H1 (cell line): ENCODE results near the gene GH2. TPM values are rescaled to one million over a fixed set of nuclear protein-coding genes. Genes with fewer than 3 reads are reported as not detected.
A peak's percentile ranks its signal among the peaks of the same experiment; 100 is the strongest.

Source experiments
- CTCF ChIA-PET: fragments of 300-600 bp; sonication (Branson Sonifier 250); formaldehyde crosslinking; loops from one replicate; lab custom pipeline; 2021; ENCODE audit not compliant: partially characterized antibody; lab: Charles Lee
- POLR2A ChIA-PET: fragments of 300-600 bp; sonication (Branson Sonifier 250); formaldehyde crosslinking; loops from one replicate; lab custom pipeline; 2021; ENCODE audit warnings: inconsistent platforms; ENCODE audit not compliant: partially characterized antibody; lab: Charles Lee
- DNase-seq, 2 experiments: peaks; one replicate each; pipeline versions ENCODE4 v3.0.0 to v3.0.0-alpha.2; 2010 to 2022; ENCODE audit warnings: low spot score in 2 of 2, low read depth in 1 of 2, mixed read lengths in 1 of 2
- FAIRE-seq: peaks from 2 replicates; lab custom pipeline; 2011; peaks lifted over from hg19 to GRCh38; lab: Jason Lieb, UNC
- H2AFZ ChIP-seq: 2 replicates; pipeline ENCODE4 v1.8.1; 2012; ENCODE audit warnings: low read length, inconsistent platforms
- H2AK5ac ChIP-seq: 2 replicates; pipeline ENCODE4 v1.6.1; 2013; ENCODE audit warnings: low read depth, low read length
- H2BK120ac ChIP-seq: replicated peaks from 2 replicates; pipeline ENCODE3; 2013; ENCODE audit warnings: low read depth, low read length, inconsistent platforms
- H2BK12ac ChIP-seq: 2 replicates; pipeline ENCODE4 v1.6.1; 2013; ENCODE audit warnings: low read depth, low read length
- H2BK15ac ChIP-seq: 2 replicates; pipeline ENCODE4 v1.6.1; 2013; ENCODE audit warnings: low read length
- H2BK20ac ChIP-seq: 2 replicates; pipeline ENCODE4 v1.6.1; 2013; ENCODE audit warnings: low read length
- H2BK5ac ChIP-seq: 2 replicates; pipeline ENCODE4 v1.6.1; 2013; ENCODE audit warnings: low read depth, low read length
- H3K14ac ChIP-seq: 2 replicates; pipeline ENCODE4 v1.6.1; 2013; ENCODE audit warnings: inconsistent platforms; ENCODE audit not compliant: insufficient read length
- H3K18ac ChIP-seq: 2 replicates; pipeline ENCODE4 v1.6.1; 2013; ENCODE audit warnings: low read length; ENCODE audit errors: extremely low read depth
- H3K23ac ChIP-seq: 2 replicates; pipeline ENCODE4 v1.6.1; 2013; ENCODE audit warnings: inconsistent platforms; ENCODE audit not compliant: insufficient read length
- H3K23me2 ChIP-seq: 2 replicates; pipeline ENCODE4 v1.6.1; 2013; ENCODE audit warnings: low read depth, low read length
- H3K27ac ChIP-seq: 2 replicates; pipeline ENCODE4 v1.6.1; 2011; ENCODE audit warnings: low read depth, low read length, inconsistent platforms
- H3K27me3 ChIP-seq, 4 experiments: replicated peaks in 1 of 4; 1 replicate in 1 of 4; 2 replicates in 3 of 4; pipeline versions ENCODE4 v1.6.1 to v1.8.1; 2011 to 2013; ENCODE audit warnings: low read length in 3 of 4, mild to moderate bottlenecking in 3 of 4, inconsistent platforms in 2 of 4, mixed read lengths in 2 of 4, moderate library complexity in 1 of 4; ENCODE audit not compliant: control insufficient read depth in 3 of 4, insufficient read depth in 3 of 4; ENCODE audit errors: extremely low read depth in 1 of 4
- H3K36me3 ChIP-seq, 4 experiments: 2 replicates each; pipeline versions ENCODE4 v1.6.1 to v1.8.1; 2011 to 2013; ENCODE audit warnings: mild to moderate bottlenecking in 4 of 4, low read length in 3 of 4, moderate library complexity in 2 of 4, control low read depth in 1 of 4, inconsistent platforms in 1 of 4; ENCODE audit not compliant: insufficient read depth in 4 of 4, control insufficient read depth in 2 of 4
- H3K4ac ChIP-seq: replicated peaks from 2 replicates; pipeline ENCODE3; 2013; ENCODE audit warnings: low read length, low read depth, mixed read lengths, inconsistent platforms; ENCODE audit not compliant: insufficient read length
- H3K4me1 ChIP-seq, 4 experiments: replicated peaks in 1 of 4; 1 replicate in 1 of 4; 2 replicates in 3 of 4; pipeline versions ENCODE4 v1.6.1 to v1.8.1; 2011 to 2013; ENCODE audit warnings: low read length in 3 of 4, inconsistent platforms in 2 of 4, mixed read lengths in 1 of 4; ENCODE audit not compliant: insufficient read depth in 4 of 4, control insufficient read depth in 3 of 4
- H3K4me2 ChIP-seq, 2 experiments: 2 replicates each; pipeline versions ENCODE4 v1.6.1 to v1.8.1; 2011 to 2013; ENCODE audit warnings: low read depth in 2 of 2, low read length in 2 of 2, control low read depth in 1 of 2, inconsistent platforms in 1 of 2, mild to moderate bottlenecking in 1 of 2; ENCODE audit not compliant: insufficient read depth in 1 of 2
- H3K4me3 ChIP-seq, 4 experiments: fragments of 200-600, 300-600 bp in 1 of 4; sonication (generic), shearing (Covaris generic), sonication (Bioruptor Twin) in 1 of 4; 2 replicates each; pipeline versions ENCODE4 v1.5.1 to v1.8.1; 2011 to 2016; ENCODE audit warnings: low read length in 4 of 4, low read depth in 3 of 4, control low read depth in 2 of 4, inconsistent platforms in 2 of 4, mild to moderate bottlenecking in 2 of 4, mixed read lengths in 1 of 4, moderate library complexity in 1 of 4; ENCODE audit not compliant: insufficient read depth in 2 of 4; ENCODE audit errors: extremely low read depth in 1 of 4
- H3K56ac ChIP-seq: replicated peaks from 2 replicates; pipeline ENCODE3; 2013; ENCODE audit warnings: low read depth, mild to moderate bottlenecking, mixed read lengths, low read length, inconsistent platforms; ENCODE audit not compliant: insufficient read length
- H3K79me1 ChIP-seq: 2 replicates; pipeline ENCODE4 v1.6.1; 2013; ENCODE audit warnings: low read depth, low read length, control low read depth
- H3K79me2 ChIP-seq, 2 experiments: 2 replicates each; pipeline versions ENCODE4 v1.6.1 to v1.8.1; 2012 to 2013; ENCODE audit warnings: low read length in 2 of 2, mild to moderate bottlenecking in 2 of 2, inconsistent platforms in 1 of 2; ENCODE audit not compliant: insufficient read depth in 2 of 2, control insufficient read depth in 1 of 2
- H3K9ac ChIP-seq, 4 experiments: replicated peaks in 1 of 4; 1 replicate in 1 of 4; 2 replicates in 3 of 4; pipeline versions ENCODE4 v1.6.1 to v1.8.1; 2011 to 2013; ENCODE audit warnings: low read depth in 3 of 4, low read length in 3 of 4, control low read depth in 2 of 4, mild to moderate bottlenecking in 2 of 4, moderate library complexity in 2 of 4, inconsistent platforms in 1 of 4; ENCODE audit errors: extremely low read depth in 1 of 4
- H3K9me3 ChIP-seq, 2 experiments: 2 replicates each; pipeline versions ENCODE4 v1.6.1 to v1.8.1; 2012 to 2013; ENCODE audit warnings: mild to moderate bottlenecking in 2 of 2, moderate library complexity in 2 of 2, control low read depth in 1 of 2, inconsistent platforms in 1 of 2, low read depth in 1 of 2, low read length in 1 of 2, mixed read lengths in 1 of 2; ENCODE audit not compliant: insufficient read depth in 2 of 2
- H4K20me1 ChIP-seq, 2 experiments: replicated peaks in 1 of 2; 2 replicates each; pipeline versions ENCODE3 to v1.8.1; 2011 to 2013; ENCODE audit warnings: inconsistent platforms in 2 of 2, low read length in 2 of 2, mild to moderate bottlenecking in 1 of 2; ENCODE audit not compliant: insufficient read depth in 2 of 2, control insufficient read depth in 1 of 2
- H4K5ac ChIP-seq: 2 replicates; pipeline ENCODE4 v1.6.1; 2013; ENCODE audit warnings: low read length, low read depth, mixed read lengths, inconsistent platforms; ENCODE audit not compliant: insufficient read length
- H4K8ac ChIP-seq: 2 replicates; pipeline ENCODE4 v1.8.0; 2013; ENCODE audit warnings: mild to moderate bottlenecking, moderate library complexity, low read length, inconsistent platforms; ENCODE audit not compliant: insufficient read depth; ENCODE audit errors: extremely low read depth
- H4K91ac ChIP-seq: replicated peaks from 2 replicates; pipeline ENCODE3; 2013; ENCODE audit warnings: low read length, mixed read lengths, inconsistent platforms; ENCODE audit not compliant: insufficient read length
- EGR1 ChIP-seq: IDR thresholded peaks from 2 replicates; pipeline ENCODE4 v1.6.1; 2011; ENCODE audit warnings: low read depth, low read length, borderline replicate concordance
- HDAC2 ChIP-seq, 2 experiments: fragments of 300-600 bp in 1 of 2; sonication (generic) in 1 of 2; IDR thresholded peaks; 2 replicates each; pipeline ENCODE4 v1.6.1; 2011 to 2012; ENCODE audit warnings: low read depth in 2 of 2, low read length in 2 of 2, mild to moderate bottlenecking in 2 of 2, moderate library complexity in 2 of 2, borderline replicate concordance in 1 of 2, inconsistent platforms in 1 of 2
- JUN ChIP-seq: IDR thresholded peaks from 2 replicates; pipeline ENCODE4 v1.6.1; 2011; ENCODE audit warnings: low read depth, mild to moderate bottlenecking, improper control_type of control experiment, low read length
- TEAD4 ChIP-seq: IDR thresholded peaks from 2 replicates; pipeline ENCODE4 v1.6.1; 2012; ENCODE audit warnings: low read depth, low read length, inconsistent platforms, mixed read lengths
- YY1 ChIP-seq: IDR thresholded peaks from 2 replicates; pipeline ENCODE4 v1.6.1; 2011; ENCODE audit warnings: low read depth, mild to moderate bottlenecking, low read length
- WGBS, 2 experiments: shearing (Covaris generic) in 1 of 2; methylation state at CpG; one replicate each; pipeline versions ENCODE4 v1.1.6 to v1.1.7; 2013 to 2015; ENCODE audit warnings: low lambda C conversion rate in 2 of 2, mixed read lengths in 2 of 2, inconsistent platforms in 1 of 2, low coverage in 1 of 2, missing lambda C conversion rate in 1 of 2; ENCODE audit not compliant: insufficient replicate concordance in 2 of 2, insufficient coverage in 1 of 2, insufficient read length in 1 of 2; ENCODE audit errors: extremely low coverage in 1 of 2, missing lambda C conversion rate in 1 of 2; 5-methylcytosine and 5-hydroxymethylcytosine counted together
- polyA plus RNA-seq, 7 experiments: library from polyadenylated mRNA; depleted of rRNA in 3 of 7; stranded (reverse) in 5 of 7; unstranded in 2 of 7; fragments of >200 nt in 5 of 7; fragments of 200-250 nt in 2 of 7; gene quantifications; 1 replicate in 5 of 7; 2 replicates in 1 of 7; 4 replicates in 1 of 7; pipeline versions ENCODE4 v1.2.1 to v1.2.3, GENCODE V29; 2011 to 2013; ENCODE audit warnings: missing spikeins in 2 of 7, mixed read lengths in 2 of 7
- total RNA-seq: library from RNA; stranded (reverse); fragmentation: NEBNext Ultra II Directional; extraction: Animal tissue kit (Norgen Biotek cat#: 25700); gene quantifications from 2 replicates; pipeline ENCODE4 v1.2.1, GENCODE V29; 2021

Gene GH2
- total and polyA plus RNA-seq, 2 of the 8 experiments (the other 6 are each of a cell fraction or from before 2014, with no cell fraction given): 0.60 to 1.5 TPM

GRCh38 chr17:63843910-63844677 is 37.6 kb downstream of the GH2 start:
- POLR2A ChIA-PET: interaction anchor here (0.9 to 27.8 kb wide), 3 partner anchors 9 to 70 kb away, joined by 3 to 593 read pairs (median 13); partner anchors contain the start of genes CCDC47, DDX42, FTSJ3 and PSMC5
- Histone ChIP-seq H4K91ac (no peak overlapping the region), H2BK12ac (no peak overlapping the region), H3K36me3 (no peaks in the 10 kb centered on the region), H2AK5ac (no peak overlapping the region), H2AFZ (no peak overlapping the region), H3K4me2 (peak overlapping the region; percentile 59; a peak in 1 of 4 replicates), H2BK5ac (no peak overlapping the region), H2BK20ac (no peak overlapping the region), H3K9me3 (peaks cover 4 to 6% of the 10 kb centered on the region in 2 experiments; a peak in 3 of 4 replicates), H3K4me3 (peak overlapping the region in 1 of 4 experiments; percentile 97; a peak in 2 of 8 replicates), H2BK120ac (no peak overlapping the region), H3K79me2 (peaks cover 11 to 21% of the 10 kb centered on the region in 2 experiments), H4K5ac (no peak overlapping the region), H3K9ac (no peak overlapping the region), H3K4me1 (peaks cover under 1 to 13% (median 12%) of the 10 kb centered on the region in 4 experiments), H4K8ac (no peak overlapping the region), H3K56ac (peak overlapping the region; percentile 42), H3K14ac (no peak overlapping the region), H4K20me1 (peaks cover 0 to 3% of the 10 kb centered on the region in 2 experiments), H3K79me1 (peaks cover 6% of the 10 kb centered on the region; the same call in 1 of the 2 replicates), H3K27me3 (peaks cover 0 to 23% (median 18%) of the 10 kb centered on the region in 4 experiments; a peak in 6 of 7 replicates), H3K4ac (no peak overlapping the region), H3K23ac (no peak overlapping the region), H3K27ac (no peak overlapping the region), H3K23me2 (peaks cover 10% of the 10 kb centered on the region), H3K18ac (no peak overlapping the region), H2BK15ac (no peak overlapping the region)
- CTCF ChIA-PET: interaction anchor here (0.8 to 6.9 kb wide), 6 partner anchors 9 to 177 kb away, joined by 3 to 77 read pairs (median 5); partner anchors contain the start of gene GH2
- DNase-seq (no peak), FAIRE-seq (no peak)
- WGBS, 2 experiments: 92% methylated on average over 9 of the region's 9 CpGs; no CpG with 5 or more reads in 1 of the 2 experiments
- TF ChIP-seq HDAC2 (IDR thresholded peaks at IDR 0.05; ENCODE audit: borderline replicate concordance in 1 of 2, low read depth in 2 of 2, low read length in 2 of 2): no peak
- no peak for TF ChIP-seq JUN
- no peak for TF ChIP-seq TEAD4
- TF ChIP-seq EGR1: no peak
- TF ChIP-seq YY1: no peak
